NCI-H1436 (cell line): ENCODE measurements around the gene AMN.
"Not testable (repeated sequence)": the region's sequence is repeated elsewhere in the genome, so short reads cannot be mapped to it uniquely, and the experiment has no call there.

Experiments
- DNase-seq: peaks from one replicate; lab custom pipeline; 2025; lab: John Stamatoyannopoulos, UW

The AMN gene

DNA sequence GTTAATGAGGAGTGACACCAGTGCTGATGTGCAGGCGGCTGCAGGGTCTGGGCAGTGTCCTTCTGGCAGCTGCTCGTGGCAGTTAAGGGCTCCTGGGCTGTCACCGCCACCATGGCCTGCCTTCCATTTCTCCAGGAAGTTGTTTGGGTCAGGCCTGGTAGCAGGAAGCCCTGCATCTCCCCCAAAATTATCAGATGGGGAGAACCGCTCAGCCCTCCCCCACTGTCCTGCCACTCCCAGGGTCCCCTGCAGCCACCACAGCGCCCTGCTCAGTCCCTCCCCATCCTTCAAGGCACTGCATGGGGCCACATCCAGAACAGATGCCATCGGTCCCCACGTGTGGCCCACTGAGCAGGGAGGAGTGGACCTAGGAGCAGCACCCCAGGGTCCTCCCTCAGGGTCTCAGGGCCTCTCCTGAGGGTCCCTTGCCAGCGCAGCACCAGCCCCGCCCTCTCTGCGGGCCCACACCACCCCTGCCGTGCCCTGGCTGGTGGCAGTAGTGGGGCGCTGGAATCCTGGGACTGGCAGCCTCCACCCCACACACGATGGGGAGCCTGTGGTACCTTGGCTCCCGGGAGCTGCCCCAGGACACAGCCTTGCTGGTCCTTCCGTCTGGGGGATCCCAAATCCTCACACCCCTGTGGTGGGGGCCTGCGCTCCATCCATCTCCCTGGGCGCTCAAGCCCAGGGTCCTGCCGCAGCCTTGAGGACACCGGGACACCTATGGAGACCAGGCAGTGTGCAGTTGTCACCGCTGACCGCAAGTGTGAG lies 10.3 kb upstream of the AMN start:
- no peak for DNase-seq

DNA sequence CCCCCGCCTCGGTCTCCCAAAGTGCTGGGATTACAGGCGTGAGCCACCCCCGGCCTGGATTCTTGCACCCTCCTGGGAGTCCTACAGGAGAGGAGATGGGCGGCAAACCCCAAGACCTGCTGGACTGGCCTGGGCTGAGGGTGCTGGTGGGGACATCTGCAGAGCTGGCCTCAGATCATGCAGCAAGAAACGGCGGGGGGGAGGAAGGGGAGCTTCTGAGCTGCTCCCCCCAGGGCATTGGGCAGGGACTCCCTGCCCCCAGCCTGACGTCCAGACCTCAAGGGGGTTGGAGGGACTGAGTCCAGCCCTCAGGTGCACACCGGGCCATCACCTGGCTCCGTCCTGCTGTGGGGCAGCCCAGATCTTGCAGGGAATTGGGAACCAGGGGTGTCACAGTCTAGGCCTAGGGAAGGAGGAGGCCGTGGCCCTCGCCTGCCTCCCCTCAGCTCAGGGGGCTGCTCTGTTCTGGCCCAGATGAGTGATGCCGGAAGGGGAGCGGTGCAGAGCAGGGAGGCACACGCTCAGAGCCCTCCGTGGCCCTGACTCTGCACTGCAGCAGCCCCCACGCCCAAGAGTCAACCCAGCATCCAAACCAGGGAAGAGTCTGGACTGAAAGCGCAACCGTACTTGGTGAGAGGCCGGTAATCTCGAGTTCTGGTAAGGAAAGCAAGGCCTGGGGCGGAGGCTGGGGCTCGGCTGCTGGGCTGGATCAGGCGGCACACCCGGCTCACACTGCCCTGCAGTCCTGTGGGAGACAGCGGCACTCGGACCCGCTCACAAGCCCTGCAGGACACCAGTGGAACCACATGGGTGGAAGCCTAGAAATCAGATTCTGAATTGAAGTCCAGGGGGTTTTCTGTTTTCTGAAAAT lies 8.9 kb upstream of the AMN start:
- no peak for DNase-seq

- DNase-seq, result no peak
Observed at GRCh38 chr14:102914474-102915291, 7.8 kb upstream of the AMN start.

DNA sequence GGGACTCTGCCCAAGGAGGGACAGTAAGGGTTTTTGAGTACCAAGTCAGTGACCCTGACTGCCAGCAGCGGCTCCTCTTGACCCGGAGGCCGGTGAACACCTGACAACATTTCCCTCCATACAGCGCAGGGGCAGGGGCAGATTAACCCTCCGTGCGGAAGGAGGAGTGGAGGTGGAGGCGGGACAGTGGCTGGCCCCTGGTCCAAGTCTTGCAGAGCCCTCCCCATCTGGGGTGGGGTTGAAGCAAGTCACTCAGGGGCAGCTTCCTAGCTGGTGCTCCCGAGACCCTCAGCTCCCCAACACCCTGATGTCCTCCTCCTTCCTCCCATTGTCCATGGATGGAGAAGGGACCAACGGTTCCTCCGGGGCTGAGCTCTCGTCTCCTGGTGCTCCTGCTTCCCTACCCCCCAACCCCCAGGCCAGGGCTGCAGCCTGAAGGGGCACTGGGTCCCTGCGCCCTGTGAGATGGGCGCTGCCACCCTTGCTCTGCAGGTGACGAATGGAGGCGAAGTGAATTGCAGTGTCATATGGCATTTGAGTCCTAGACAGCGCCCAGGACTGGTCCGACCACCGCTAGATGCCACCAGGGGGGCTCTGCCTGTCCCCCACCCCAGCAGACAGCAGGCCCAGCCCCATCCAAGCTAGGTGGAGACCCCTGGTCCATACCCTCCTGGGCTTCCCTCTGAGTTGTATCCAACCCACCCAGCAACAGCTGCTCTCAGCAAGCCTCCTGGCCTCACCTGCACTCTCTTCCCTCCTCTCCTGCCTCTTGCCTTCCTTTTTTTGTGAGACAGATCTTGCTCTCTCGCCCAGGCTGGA lies 7.0 kb upstream of the AMN start:
- DNase-seq, result no peak

DNA sequence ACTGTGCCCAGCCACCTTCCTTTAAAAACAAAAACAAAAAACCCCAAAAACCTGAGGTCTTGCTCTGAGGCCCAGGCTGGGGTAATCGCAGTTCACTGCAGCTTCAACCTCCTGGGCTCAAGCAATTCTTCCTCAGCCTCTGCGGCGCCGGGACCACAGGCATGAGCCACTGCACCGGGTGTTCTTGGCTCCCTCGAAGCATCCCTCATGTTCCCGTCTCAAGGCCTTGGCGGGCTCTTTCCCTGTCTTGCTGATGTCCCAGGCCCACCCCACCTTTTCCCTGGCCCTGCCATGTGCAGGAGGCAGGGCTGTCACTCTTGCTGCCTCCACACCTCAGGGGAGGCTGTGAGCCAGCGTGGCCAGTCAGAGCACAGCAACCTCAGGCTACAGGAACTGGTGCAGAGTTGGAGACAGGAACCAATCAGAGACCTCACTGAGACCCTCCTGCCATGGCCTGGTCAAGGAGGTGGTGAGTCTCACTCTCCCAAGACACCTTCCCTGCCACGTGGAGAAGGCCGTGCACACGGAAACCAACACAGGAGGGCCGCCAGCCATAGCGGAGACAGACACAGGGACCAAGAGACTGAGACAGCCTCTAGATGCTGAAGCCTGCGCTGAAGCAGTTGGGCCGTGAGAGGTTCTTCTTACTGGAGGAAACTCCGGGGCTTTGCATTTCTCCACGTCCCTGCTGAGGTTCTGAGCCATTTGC lies 6.0 kb upstream of the AMN start:
- DNase-seq, result no peak

GRCh38 chr14:102917056-102917385 lies 5.4 kb upstream of the AMN start:
- no peak for DNase-seq

GRCh38 chr14:102917469-102918211 lies 4.8 kb upstream of the AMN start:
- no peak for DNase-seq

DNA sequence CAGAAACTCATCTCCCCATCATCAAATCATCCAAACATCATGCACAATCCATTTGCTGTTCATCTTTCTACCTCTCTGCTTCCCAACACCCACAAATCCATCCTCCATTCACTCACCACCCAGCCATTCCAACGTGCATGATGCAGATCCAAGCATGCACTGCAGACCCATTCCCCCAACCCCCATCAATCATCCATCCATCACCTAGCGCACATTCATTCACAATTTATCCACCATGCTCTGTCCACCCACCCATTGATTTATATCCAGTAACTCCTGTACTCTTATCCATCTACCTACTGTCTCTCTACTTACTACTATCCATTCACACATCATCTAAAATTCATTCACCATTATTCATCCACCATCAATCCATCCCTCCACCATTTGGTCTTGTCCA lies 4.0 kb upstream of the AMN start:
- DNase-seq, result no peak

GRCh38 chr14:102920273-102920997 lies 2.0 kb upstream of the AMN start:
- DNase-seq, result no peak

DNA sequence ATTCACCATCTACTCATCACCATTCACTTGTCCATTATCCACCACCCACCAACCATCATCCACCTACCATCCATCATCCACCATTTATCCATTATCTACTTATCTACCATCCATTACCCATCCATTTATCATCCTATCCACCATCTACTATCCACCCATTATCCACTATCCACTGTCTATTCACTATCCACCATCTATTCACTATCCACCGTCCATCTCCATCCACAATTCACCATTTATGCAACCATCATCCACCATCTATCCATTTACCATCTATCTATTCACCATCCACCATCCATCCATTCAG lies 1.5 kb upstream of the AMN start:
- no peak for DNase-seq

DNA sequence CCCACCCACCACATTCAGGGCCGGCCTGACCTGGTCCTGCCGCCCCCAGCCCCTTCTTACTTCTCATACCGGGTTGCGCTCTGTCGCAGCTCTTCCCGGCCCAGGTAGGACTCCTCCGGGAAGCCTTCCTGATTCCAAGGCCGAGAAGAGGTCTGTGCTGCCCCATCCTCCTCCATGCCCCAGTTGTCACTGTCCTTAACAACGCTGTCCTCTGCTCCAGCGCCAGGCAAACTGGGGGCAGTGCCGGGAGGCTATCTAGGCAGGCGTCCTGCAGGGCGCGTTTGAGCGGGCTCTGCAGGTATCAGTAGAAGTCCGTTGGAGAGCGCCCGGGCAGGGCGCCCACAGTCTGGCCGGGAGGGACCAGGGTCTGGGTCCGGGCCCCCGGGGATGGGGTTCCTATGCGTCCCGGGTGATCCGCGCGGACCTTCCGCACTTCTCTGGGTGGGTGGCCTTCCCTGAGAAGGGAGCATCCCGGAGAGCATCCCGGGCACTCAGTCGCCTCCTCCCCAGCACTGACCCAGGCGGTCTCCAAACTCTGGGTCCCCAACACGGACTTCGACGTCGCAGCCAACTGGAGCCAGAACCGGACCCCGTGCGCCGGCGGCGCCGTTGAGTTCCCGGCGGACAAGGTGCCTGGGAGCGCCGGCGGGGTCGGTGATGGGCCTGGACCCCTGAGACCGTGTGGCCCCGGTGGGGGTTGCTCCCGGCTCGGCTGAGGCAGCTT lies 900 bp downstream of the AMN start:
- no peak for DNase-seq

- no peak for DNase-seq
Observed at GRCh38 chr14:102923925-102924486, 1.5 kb downstream of the AMN start.

GRCh38 chr14:102924632-102925588 lies 2.4 kb downstream of the AMN start:
- DNase-seq, result no peak

DNA sequence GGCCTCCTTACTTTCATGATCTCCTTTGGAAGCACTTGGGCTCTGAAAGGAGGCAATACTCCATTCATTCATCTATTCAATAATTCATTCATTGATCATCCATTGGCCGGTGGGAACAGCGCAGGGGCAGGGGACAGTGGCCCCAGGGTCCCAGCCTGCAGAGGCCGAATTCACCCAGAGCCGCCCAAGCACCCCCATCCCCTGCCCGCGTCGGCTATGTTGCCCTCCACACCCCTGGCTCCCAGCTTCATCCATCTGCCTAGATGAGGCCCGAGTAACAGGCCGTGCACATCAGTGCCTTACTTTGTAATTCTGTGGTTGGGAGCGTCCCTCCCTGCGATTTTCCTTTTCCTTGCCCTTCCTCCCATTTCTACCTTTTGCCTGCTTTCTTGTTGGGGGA lies 3.2 kb downstream of the AMN start:
- DNase-seq, result no peak

GRCh38 chr14:102926104-102926503 lies 3.6 kb downstream of the AMN start:
- no peak for DNase-seq

DNA sequence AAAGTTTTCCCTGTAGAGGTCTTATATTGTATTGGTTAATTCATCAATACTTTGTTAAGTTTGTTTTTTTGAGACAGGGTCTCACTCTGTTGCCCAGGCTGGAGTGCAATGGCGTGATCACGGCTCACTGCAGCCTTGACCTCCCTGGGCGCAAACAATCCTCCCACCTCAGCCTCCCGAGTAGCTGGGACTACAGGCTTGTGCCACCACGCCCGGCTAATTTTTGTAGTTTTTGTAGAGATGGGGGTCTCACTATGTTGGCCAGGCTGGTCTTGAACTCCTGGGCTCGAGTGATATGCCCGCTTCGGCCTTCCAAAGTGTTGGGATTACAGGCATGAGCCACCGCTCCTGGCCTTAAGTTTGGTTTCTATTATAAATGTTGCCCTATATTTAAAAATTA lies 4.4 kb downstream of the AMN start:
- not testable (repeated sequence) for DNase-seq

DNA sequence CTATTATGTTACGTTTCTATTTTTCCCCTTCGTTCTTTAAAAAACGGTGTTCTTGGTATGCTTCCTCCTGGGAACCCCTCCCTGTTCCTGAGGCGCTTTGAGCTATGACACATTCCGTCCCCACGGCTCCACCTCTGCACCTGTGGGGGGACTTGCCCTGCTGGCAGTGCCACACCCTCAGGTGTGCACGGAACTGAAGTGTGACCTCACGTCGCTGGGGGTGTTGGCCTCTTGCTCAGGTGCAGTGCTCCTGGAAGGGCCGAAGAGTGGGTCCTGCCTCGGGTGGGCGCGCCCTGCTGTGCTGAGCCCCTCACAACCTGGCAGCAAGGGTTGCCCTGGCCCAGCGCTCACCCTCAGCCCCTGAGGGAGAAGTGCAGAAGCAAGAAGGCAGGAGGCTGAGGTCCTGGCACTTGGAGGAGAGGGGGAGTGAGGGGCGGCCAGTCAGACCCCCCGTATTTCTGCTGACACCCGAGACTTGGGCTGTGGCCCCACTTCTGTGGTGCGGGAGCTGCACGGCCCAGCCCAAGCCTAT lies 4.9 kb downstream of the AMN start:
- DNase-seq, result no peak
